Stomach (tissue), 4 donors: ENCODE measurements around the gene CST3.

Source experiments
- EP300 ChIP-seq: sonication (generic); formaldehyde crosslinking; IDR thresholded peaks from one replicate; pipeline ENCODE4 v1.6.1; 2017; ENCODE audit warnings: antibody characterized with exemption
- POLR2A ChIP-seq, 4 donors: fragments of 450-650 bp; IDR thresholded peaks; one replicate each; pipeline ENCODE4 v1.6.1; 2016; ENCODE audit warnings: antibody characterized with exemption in 4 of 4, control low read depth in 2 of 4, mild to moderate bottlenecking in 1 of 4, moderate library complexity in 1 of 4
- POLR2AphosphoS5 ChIP-seq, 3 donors: sonication (generic); formaldehyde crosslinking; IDR thresholded peaks; one replicate each; pipeline ENCODE4 v1.6.1; 2016; ENCODE audit warnings: antibody characterized with exemption in 3 of 3
- TF ChIP-seq, protein P1 (sequence below), 7 experiments: fragments of 450-650 bp in 4 of 7; fragments of 200-600 bp in 3 of 7; sonication (generic) in 3 of 7; IDR thresholded peaks; one replicate each; pipeline ENCODE4 v1.5.1; 2016 to 2019; ENCODE audit warnings: antibody characterized with exemption in 7 of 7, control low read depth in 2 of 7, mild to moderate bottlenecking in 1 of 7

DNA sequence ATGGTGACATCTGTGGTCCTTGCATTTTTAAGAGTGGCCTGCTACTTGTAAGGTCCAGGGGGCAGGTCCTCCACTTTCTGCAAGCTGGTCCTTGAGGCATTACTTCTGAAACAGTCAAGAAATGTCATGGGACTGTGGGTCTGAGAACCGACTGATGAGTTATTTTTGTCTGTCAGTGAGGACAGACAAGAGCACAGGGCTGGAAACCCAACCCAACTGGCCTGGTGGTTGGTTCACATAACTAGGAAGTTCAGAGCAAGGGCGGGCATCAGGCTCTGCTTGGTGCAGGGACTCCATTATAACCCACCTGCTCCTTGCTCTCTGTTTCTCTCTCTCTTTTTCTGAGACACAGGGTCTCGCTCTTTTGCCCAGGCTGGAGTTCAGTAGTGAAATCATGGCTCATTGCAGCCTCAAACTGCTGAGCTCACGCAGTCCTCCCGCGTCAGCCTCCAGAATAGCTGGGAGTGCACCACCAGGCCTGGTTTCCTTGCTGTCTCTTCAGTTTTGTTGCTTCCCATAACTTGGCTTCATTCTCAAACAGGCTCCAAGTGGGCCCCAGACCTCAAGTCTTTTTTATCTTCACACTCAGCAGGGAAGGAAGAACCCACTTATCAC is 9.2 kb downstream of the CST3 start:
- TF ChIP-seq, protein P1, sequence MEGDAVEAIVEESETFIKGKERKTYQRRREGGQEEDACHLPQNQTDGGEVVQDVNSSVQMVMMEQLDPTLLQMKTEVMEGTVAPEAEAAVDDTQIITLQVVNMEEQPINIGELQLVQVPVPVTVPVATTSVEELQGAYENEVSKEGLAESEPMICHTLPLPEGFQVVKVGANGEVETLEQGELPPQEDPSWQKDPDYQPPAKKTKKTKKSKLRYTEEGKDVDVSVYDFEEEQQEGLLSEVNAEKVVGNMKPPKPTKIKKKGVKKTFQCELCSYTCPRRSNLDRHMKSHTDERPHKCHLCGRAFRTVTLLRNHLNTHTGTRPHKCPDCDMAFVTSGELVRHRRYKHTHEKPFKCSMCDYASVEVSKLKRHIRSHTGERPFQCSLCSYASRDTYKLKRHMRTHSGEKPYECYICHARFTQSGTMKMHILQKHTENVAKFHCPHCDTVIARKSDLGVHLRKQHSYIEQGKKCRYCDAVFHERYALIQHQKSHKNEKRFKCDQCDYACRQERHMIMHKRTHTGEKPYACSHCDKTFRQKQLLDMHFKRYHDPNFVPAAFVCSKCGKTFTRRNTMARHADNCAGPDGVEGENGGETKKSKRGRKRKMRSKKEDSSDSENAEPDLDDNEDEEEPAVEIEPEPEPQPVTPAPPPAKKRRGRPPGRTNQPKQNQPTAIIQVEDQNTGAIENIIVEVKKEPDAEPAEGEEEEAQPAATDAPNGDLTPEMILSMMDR (IDR thresholded peaks at IDR 0.05) = no peak
- no peak for TF ChIP-seq POLR2A (IDR thresholded peaks at IDR 0.05)
- no peak for TF ChIP-seq POLR2AphosphoS5 (IDR thresholded peaks at IDR 0.05)
- no peak for TF ChIP-seq EP300
